ENCODE measurements around the gene PIP4K2C.
"Not testable (repeated sequence)": the region's sequence is repeated elsewhere in the genome, so short reads cannot be mapped to it uniquely, and the experiment has no call there.

Gene PIP4K2C

GRCh38 chr12:57560516-57560915, 30.5 kb upstream of the PIP4K2C start:
- no peak for FAIRE-seq

DNA sequence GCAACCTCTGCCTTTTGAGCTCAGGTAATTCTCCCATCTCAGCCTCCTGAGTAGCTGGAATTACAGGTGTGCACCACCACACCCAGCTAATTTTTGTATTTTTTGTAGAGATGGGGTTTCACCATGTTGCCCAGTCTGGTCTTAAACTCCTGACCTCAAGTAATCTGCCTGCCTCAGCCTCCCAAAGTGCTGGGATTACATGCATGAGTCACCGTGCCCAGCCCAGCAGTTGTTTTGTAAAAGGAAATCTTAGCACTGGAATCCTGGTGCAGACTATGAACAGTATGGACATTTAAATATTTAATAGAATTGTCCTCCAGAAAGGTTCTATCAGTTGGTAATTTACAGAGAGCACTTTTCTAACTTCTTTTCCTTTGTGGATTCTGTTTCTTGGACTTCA, 29.9 kb upstream of the PIP4K2C start:
- not testable (repeated sequence) for FAIRE-seq

DNA sequence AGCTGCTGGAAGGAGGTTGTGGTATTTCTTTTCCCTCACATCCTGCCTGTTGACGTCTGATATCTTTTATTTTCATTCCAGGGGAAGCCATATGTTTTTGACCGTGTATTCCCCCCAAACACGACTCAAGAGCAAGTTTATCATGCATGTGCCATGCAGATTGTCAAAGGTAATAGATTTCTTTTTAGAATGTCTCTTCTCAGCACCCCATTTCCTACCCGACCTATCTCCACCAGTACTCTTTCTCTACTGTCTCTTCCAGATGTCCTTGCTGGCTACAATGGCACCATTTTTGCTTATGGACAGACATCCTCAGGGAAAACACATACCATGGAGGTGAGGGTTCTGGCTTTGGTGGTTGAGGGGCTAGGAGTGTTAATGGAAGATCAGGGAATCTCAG, 27.6 kb upstream of the PIP4K2C start:
- no peak for FAIRE-seq

GRCh38 chr12:57564178-57564740, 26.7 kb upstream of the PIP4K2C start:
- no peak for FAIRE-seq

- FAIRE-seq: no peak
These were observed 22.2 kb upstream of the PIP4K2C start for GRCh38 chr12:57568838-57569237.

DNA sequence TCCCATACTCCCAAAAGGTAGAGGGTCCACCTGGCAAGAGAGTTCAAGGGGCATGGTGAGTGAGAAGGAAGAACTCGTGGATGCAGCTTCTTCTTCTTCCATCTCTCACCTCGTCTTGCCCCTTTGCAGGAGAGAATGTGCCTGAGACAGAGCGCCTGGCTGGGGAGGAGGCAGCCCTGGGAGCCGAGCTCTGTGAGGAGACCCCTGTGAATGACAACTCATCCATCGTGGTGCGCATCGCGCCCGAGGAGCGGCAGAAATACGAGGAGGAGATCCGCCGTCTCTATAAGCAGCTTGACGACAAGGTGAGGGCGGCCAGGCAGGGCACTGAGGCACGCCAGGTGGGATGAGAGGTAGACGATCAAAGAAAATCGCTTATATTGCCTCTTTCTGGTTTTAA, 21.1 kb upstream of the PIP4K2C start:
- no peak for FAIRE-seq

DNA sequence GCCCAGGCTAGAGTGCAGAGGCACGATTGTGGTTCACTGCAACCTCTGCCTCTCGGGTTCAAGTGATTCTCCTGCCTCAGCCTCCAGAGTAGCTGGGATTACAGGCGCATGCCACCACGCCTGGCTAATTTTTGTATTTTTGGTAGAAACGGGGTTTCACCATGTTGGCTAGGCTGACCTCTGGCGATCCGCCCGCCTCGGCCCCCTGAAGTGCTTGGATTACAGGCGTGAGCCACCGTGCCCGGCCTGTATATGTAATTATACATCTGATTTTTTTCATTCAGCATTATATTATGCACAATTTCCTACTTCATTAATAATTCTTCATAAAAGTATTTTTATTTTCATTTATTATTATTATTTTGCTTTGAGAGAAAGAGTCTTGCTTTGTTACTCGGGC, 20.6 kb upstream of the PIP4K2C start:
- not testable (repeated sequence) for FAIRE-seq

- FAIRE-seq: no peak
These were observed 18.8 kb upstream of the PIP4K2C start for GRCh38 chr12:57571926-57572762.

DNA sequence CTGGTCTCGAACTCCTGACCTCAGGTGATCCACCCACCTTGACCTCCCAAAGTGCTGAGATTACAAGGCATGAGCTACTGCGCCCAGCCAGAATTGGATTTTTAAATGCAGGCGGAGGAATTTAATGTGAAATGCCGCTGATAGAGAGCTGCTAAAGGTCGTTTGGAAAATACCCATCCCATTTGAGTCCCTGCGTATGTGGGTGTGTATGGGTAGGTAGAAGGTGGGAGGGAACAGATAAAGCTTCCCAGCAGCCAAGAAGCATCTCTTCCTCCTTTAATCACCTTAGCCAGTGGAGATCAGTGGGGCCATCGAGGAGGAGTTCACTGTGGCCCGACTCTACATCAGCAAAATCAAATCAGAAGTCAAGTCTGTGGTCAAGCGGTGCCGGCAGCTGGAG, 16.2 kb upstream of the PIP4K2C start:
- FAIRE-seq: no peak

DNA sequence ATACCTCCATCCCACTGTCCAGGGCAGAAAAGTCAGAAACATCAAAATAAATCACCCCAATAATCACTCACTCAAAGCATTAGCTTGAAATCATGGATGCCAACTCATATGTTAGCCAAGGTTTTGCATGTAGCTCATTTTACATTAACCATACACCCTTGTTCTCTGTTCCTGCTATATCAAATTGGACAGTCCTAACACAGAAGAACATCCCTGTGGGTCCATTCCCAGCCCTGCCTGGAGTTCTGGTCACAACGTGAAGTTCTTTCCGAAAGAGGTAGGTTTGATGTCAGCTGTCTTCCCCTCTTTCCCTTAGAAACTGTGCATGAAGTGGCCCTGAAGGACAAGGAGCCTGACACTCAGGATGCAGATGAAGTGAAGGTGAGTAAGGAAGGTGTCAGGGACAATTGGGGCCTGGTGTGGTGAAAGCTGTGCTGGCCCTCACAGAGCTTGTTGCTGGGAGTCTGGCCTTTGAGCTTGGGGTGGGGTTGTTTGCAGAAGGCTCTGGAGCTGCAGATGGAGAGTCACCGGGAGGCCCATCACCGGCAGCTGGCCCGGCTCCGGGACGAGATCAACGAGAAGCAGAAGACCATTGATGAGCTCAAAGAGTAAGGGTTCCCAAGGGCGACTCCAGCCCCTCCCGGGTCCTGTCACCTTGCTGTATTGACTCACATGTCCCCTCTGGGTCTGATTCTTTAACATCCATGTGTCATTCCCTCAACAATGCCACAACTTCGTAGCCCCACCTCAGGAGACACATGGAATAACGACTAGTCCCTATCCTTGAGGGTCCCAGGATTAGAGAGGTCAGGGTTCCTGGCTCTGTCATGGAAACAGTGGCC, 15.0 kb upstream of the PIP4K2C start:
- FAIRE-seq: no peak

GRCh38 chr12:57576613-57577160, 14.3 kb upstream of the PIP4K2C start:
- no peak for FAIRE-seq

GRCh38 chr12:57577981-57578758, 12.8 kb upstream of the PIP4K2C start:
- FAIRE-seq: no peak

DNA sequence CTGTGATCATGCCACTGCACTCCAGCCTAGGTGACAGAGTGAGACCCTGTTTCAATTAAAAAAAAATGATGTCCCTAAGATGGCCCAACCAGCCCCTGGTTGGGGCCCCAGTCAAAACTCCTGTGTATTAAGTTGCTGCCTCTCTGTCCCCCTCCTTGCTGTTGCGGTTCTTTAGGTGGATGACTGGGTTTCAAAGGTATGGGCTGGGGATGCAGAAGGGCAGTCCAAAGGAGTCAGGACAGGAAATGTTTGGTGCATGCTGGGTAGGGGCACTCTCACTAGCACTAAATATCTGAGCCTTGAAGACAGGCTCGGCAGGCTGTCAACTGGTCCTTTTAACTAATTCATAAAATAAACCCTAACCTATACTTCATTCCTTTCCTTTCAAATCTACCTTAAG, 12.0 kb upstream of the PIP4K2C start:
- no peak for FAIRE-seq

DNA sequence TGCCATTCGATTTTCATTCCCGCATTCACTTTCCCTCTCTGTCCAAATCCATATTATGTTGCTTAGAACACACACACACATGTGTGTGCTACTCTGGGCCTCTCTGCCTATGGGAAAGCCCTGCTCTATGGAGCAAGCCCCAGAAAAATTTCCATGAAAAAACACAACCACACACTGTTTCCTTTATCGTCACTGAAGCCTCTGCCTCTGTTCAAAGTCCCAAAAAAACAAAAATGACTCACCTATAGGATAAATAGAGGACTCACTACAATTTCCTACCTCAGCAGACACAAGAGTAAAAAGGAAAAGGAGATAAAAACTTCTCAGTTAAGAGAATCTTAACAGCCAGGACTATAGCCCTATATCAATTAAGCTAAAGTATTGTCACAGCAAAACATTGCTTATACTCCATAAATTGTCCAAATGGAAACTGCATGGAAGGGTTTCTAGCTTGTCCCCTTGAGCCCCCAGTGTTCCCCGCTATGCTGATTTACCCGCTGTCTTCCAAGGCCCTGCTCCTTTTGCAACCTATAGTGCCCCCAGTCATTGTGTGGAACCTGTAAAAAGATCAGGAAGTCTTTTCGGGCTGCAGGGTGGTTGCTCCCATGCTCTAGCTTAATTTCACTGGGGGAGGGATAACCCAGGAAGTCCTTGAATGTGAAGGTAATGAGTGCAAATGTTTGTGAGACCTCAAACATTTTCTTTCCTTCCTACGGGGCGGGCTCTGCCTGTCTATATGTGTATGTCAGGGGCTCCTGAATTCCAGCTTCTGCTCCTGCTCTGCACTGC, 11.1 kb upstream of the PIP4K2C start:
- no peak for FAIRE-seq

GRCh38 chr12:57580466-57580795, 10.6 kb upstream of the PIP4K2C start:
- no peak for FAIRE-seq

GRCh38 chr12:57581802-57582201, 9.2 kb upstream of the PIP4K2C start:
- no peak for FAIRE-seq

- FAIRE-seq: no peak
These were observed 8.6 kb upstream of the PIP4K2C start for GRCh38 chr12:57582440-57582839.

- FAIRE-seq: no peak
These were observed 7.8 kb upstream of the PIP4K2C start for GRCh38 chr12:57583008-57583831.

- no peak for FAIRE-seq
These were observed 6.9 kb upstream of the PIP4K2C start for GRCh38 chr12:57584050-57584449.

GRCh38 chr12:57584690-57585089, 6.3 kb upstream of the PIP4K2C start:
- no peak for FAIRE-seq

DNA sequence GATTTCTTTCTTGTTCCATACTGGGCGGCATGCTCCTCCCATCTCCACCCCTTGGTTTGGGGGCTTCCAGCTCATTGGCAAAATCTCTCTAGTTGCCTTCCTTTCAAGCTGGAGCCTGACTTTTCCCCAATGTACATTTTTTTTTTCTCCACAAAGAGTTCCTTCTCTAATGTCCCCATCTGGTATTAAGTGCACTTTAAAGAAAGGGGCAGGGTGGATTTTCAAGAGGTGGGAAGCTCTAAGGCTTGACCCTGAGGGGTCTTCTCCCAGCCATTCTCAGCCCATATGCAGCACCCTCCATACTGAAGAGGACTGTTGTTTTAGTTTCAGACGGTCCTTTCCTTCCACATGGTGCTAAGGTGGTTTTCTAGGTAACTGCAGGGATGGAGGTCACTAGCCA, 5.8 kb upstream of the PIP4K2C start:
- FAIRE-seq: no peak
